ENCODE measurements around the gene TPST2.

TPST2 gene

GRCh38 chr22:26487996-26488395 lies 101.9 kb downstream of the TPST2 start:
- FAIRE-seq = no peak

GRCh38 chr22:26486394-26486793 lies 103.5 kb downstream of the TPST2 start:
- no peak for FAIRE-seq

DNA sequence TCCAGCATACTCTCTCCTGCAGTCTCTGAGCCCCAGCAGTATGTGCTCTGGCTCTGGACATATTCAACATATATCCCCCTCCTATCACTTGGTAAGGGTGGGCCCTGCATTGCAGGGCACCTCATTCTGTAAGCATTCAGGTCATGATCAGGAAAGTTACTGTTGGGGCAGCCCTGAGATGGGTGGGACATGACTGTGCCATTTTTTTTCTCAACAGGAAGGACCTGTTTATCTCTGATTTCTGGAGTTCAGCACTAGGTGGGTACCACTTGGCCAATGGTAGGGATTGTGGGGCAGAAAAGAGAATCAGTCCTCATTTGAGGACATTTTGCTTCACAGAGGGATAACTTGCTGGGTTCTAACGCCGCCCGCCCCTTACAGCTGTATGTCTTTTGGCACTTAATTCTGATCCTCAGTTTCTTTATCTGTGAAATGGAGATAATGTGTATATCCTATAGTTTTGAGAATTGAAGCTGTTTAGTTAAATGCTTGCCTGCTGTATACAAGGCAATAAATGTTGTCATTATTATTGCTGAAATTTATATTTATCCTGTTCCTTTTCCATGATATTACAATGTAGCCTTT lies 104.0 kb downstream of the TPST2 start:
- FAIRE-seq = no peak

DNA sequence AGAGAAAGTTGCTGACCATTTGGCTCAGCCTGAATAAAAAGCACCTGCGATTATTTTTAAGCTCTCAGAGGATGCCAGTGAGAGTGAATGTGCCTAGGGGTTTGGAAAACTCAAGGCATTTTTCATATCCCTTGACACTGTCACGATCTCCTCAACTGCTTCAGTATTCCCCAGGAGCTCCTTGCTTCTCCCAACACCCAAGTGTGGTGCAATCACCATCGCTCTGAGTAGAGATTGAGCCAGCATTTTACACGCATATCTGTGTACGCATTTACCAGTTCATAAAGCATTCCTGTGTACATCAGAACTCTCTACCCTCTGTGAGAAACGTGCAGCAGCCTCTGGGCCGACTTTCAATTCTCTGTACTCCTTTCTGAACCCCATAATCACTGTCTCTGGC lies 104.9 kb downstream of the TPST2 start:
- FAIRE-seq = no peak

- no peak for FAIRE-seq
Observed at GRCh38 chr22:26484360-26484706, 105.6 kb downstream of the TPST2 start.

- no peak for FAIRE-seq
Observed at GRCh38 chr22:26483439-26484359, 106.2 kb downstream of the TPST2 start, which contains the start of the genes HPS4 and SRRD. HPS4 (minus strand) TSS chr22:26483783; CDS start chr22:26481762, 2,021 bp downstream. SRRD (plus strand) TSS chr22:26483877; CDS start chr22:26483891, 14 bp downstream.

DNA sequence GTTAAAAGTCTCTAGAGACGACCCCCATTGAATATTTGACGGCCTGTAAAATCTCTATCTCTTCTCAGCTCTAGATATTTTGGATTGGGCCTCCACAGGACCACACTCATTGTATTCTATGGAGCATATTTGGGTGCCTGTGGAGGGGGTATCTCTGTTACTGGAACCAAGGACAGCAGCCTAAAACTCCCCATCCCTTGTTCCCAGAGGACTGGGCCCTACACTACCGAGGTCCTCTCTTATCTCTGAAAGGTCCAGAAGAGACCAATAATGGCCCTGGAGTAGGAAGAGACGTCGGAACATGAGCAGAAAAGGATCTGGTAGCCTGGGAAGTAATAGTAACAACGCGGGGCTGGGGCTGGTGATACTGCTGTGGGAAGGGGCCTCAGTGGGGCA lies 106.9 kb downstream of the TPST2 start:
- no peak for FAIRE-seq

- FAIRE-seq = no peak
Observed at GRCh38 chr22:26482161-26482560, 107.8 kb downstream of the TPST2 start.

DNA sequence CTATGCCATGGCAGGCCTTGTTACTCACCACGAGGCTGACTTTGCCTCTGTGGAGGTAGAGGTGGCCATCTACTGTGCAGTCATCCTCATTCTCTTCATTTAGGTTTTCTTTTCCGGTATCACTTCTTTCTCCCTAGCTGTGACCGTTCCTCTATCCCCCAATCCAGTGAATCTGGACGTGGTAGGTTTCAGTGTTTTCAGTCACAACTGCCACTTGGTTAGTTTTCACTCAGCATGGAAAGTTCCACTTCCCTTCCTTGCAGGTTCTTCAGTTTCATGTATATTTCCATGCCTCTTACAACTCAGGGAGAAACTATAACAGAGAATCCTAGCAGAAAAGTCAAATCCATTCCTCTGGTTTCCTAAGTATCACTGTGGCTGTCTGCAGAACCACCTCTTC lies 108.2 kb downstream of the TPST2 start:
- no peak for FAIRE-seq

GRCh38 chr22:26481112-26481693 lies 108.7 kb downstream of the TPST2 start:
- no peak for FAIRE-seq

DNA sequence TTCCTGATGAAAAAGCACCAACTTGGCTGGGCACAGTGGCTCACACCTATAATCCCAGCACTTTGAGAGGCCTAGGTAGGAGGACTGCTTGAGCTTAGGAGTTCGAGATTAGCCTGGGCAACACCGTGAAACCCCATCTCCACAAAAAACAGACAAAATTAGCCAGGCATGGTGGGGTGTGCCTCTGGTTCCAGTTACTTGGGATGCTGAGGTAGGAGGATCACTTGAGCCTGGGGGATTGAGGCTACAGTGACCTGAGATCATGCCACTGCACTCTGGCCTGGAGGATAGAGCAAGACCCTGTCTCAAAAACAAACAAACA lies 109.4 kb downstream of the TPST2 start:
- FAIRE-seq = no peak

DNA sequence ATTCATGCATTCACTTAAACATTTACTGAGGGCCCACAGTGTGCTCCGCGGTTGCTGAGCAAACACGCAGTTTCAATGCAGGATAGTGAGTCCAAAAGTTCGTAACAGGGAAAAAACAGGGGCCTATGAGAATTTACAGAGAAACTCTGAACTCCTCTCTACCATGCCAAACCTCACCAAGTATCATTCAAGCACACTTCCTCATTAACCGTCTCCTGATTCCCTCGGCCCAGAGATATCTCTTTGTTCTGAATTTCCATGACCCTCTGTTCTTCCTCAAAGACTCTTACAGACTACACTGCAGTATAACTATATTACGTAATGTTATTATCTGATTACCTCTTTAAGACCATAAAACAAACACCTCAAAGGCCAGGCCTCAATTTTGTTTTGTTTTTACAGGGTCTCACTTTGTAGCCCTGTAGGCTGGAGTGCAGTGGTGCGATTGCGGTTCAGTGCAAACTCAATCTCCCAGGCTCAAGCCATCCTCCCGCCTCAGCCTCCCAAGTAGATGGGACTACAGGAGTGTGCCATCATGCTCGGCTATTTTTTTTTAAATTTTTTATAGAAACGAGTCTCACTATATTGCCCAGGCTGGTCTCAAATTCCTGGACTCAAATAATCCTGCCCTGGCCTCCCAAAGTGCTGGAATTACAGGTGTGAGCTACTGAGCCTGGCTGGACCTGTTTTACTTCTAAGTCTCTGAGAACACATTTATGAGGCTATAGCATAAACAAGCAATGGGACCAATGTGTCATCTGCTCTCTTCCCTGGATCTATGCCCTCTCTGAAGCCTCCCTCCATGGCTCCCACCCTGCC lies 109.9 kb downstream of the TPST2 start:
- FAIRE-seq = no peak

DNA sequence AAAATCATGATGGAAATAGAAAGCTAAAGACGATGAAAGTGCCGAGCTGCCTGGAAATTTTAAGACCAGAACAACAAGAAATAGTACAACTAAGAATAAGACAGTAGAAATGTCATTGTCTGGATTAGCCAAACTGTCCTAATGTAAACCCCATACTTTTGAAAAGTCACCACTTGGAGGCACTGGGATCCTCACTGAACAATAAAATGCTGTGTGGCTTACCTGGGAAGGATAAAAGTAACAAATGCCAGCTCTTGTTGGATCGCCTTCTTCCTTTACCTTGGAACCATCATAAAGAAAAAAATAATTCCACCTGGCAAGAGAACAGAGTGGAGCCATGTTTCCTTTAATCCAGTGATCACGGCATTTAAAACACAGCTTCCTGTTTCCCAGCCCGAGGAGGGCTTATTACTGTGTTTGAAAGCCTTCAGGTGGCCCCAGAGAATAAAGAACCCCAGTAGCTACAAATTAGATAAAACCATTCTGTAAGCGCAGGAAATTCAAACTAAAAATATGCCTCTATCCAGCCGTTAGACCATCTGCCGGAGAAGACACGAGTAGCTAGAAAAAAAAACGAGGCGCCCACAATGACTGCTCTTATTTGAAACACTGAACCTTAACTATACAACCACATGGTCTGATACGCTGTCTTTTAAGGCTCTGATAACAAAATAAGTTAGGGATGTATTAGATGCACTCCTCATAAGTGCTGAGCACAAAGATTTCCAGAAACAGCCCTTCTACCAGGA lies 110.7 kb downstream of the TPST2 start:
- FAIRE-seq = no peak

GRCh38 chr22:26477341-26477731 lies 112.6 kb downstream of the TPST2 start:
- no peak for FAIRE-seq

GRCh38 chr22:26476705-26477340 lies 113.1 kb downstream of the TPST2 start:
- no peak for FAIRE-seq

DNA sequence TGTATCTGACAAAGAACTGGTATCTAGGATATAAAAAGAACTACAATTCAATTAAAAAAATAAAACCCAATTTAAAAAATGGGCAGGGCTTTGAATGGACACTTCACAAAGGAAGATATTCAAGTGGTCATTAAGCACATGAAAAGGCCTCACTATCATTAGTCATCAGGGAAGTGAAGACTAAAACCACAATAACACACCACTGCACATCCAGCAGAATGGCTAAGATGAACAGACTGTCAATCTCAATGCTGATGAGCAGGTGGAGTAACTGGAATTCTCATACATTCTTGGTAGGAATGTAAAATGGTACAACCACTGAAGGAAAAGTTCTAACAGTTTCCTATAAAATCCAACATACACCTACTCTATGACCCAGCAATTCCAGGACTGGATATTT lies 115.2 kb downstream of the TPST2 start:
- FAIRE-seq = no peak

Measured in G401.6 (cell line).